C4-2B (cell line): ENCODE measurements around the gene IFFO2.

ENCODE experiments used
- H3K27ac ChIP-seq: fragments of 450-650 bp; 2 replicates; pipeline ENCODE4 v1.5.1; 2017
- CTCF ChIP-seq: fragments of 450-650 bp; conservative IDR thresholded peaks from 2 replicates; pipeline ENCODE4 v1.5.1; 2017; ENCODE audit warnings: mild to moderate bottlenecking
- ZFX ChIP-seq: fragments of 450-650 bp; IDR thresholded peaks from 2 replicates; pipeline ENCODE4 v1.6.1; 2017

Gene IFFO2

GRCh38 chr1:18936471-18936813 lies 20.0 kb downstream of the IFFO2 start:
- no peak overlapping the region for H3K27ac ChIP-seq
- no peak for TF ChIP-seq ZFX
- TF ChIP-seq CTCF = no peak

GRCh38 chr1:18934205-18935000 lies 22.1 kb downstream of the IFFO2 start:
- no peak overlapping the region for H3K27ac ChIP-seq
- no peak for TF ChIP-seq CTCF
- TF ChIP-seq ZFX = no peak

GRCh38 chr1:18932879-18933278 lies 23.6 kb downstream of the IFFO2 start:
- TF ChIP-seq ZFX (no peak), CTCF (no peak)
- H3K27ac ChIP-seq = no peak overlapping the region

GRCh38 chr1:18932387-18932786 lies 24.1 kb downstream of the IFFO2 start:
- TF ChIP-seq CTCF = no peak
- TF ChIP-seq ZFX = no peak

GRCh38 chr1:18931730-18932129 lies 24.7 kb downstream of the IFFO2 start:
- TF ChIP-seq CTCF = no peak
- no peak for TF ChIP-seq ZFX
- H3K27ac ChIP-seq = no peak overlapping the region

More at GRCh38 chr1:18932387-18932786, 24.1 kb downstream of the IFFO2 start:
- H3K27ac ChIP-seq = no peak overlapping the region

GRCh38 chr1:18929686-18930085 lies 26.8 kb downstream of the IFFO2 start:
- TF ChIP-seq ZFX = no peak
- H3K27ac ChIP-seq = no peak overlapping the region

GRCh38 chr1:18928985-18929384 lies 27.5 kb downstream of the IFFO2 start:
- no peak for TF ChIP-seq CTCF
- TF ChIP-seq ZFX = no peak
- no peak overlapping the region for H3K27ac ChIP-seq

GRCh38 chr1:18928406-18928805 lies 28.1 kb downstream of the IFFO2 start:
- no peak for TF ChIP-seq ZFX
- H3K27ac ChIP-seq = no peak overlapping the region
